HepG2 (cell line): ENCODE measurements around the gene DNASE1. TPM values are rescaled to one million over a fixed set of nuclear protein-coding genes. Genes with fewer than 3 reads are reported as not detected.

Experiments
- ATAC-seq: fragments of 200-7000 bp; cut with Tn5 transposase; 3 replicates; pipeline ENCODE4 v1.9.1; 2020; ENCODE audit warnings: mild to moderate bottlenecking, moderate library complexity
- BruUV-seq: library from RNA; stranded (reverse); fragments of 400-500 nt; replicated peaks from 2 replicates; lab custom pipeline; 2021; lab: Mats Ljungman, UMichigan
- CTCF ChIA-PET: fragments of 300-600 bp; formaldehyde crosslinking; extraction: SDS; loops from one replicate; lab custom pipeline; 2021; ENCODE audit warnings: low total read pairs, inconsistent platforms, low intra/inter-chr PET ratio; lab: Yijun Ruan, JAX
- POLR2A ChIA-PET: fragments of 350-600 bp; sonication (Branson Sonifier 250); formaldehyde crosslinking; loops from one replicate; lab custom pipeline; 2020; ENCODE audit warnings: antibody characterized with exemption, inconsistent platforms; lab: Yijun Ruan, JAX
- DNase-seq: peaks from one replicate; pipeline ENCODE4 v3.0.0-alpha.2; 2015; ENCODE audit warnings: low spot score
- FAIRE-seq: peaks from 3 replicates; lab custom pipeline; 2011; peaks lifted over from hg19 to GRCh38; lab: Jason Lieb, UNC
- H2AFZ ChIP-seq: one replicate; pipeline ENCODE4 v1.6.1; 2011; ENCODE audit warnings: low read length, inconsistent platforms
- H3K27ac ChIP-seq: fragments of 300-600 bp; 3 replicates; pipeline ENCODE4 v1.8.0; 2011; ENCODE audit warnings: mixed run types, mild to moderate bottlenecking, mixed read lengths, low read length, inconsistent platforms; ENCODE audit not compliant: insufficient read depth; ENCODE audit errors: extremely low read length
- H3K27me3 ChIP-seq, 2 experiments: fragments of 200-600 bp in 1 of 2; 2 replicates in 1 of 2; 3 replicates in 1 of 2; pipeline versions ENCODE4 v1.6.0 to v1.8.0; 2011; ENCODE audit warnings: low read length in 2 of 2, mild to moderate bottlenecking in 2 of 2, moderate library complexity in 2 of 2, inconsistent platforms in 1 of 2; ENCODE audit not compliant: insufficient read depth in 2 of 2, control insufficient read depth in 1 of 2
- H3K36me3 ChIP-seq, 2 experiments: fragments of 200-600 bp in 1 of 2; replicated peaks in 1 of 2; 2 replicates in 1 of 2; 3 replicates in 1 of 2; pipeline versions ENCODE4 v1.5.1 to v1.8.0; 2011; ENCODE audit warnings: low read length in 2 of 2, inconsistent platforms in 1 of 2; ENCODE audit not compliant: insufficient read depth in 2 of 2, control insufficient read depth in 1 of 2
- H3K4me1 ChIP-seq: 2 replicates; pipeline ENCODE4 v1.5.1; 2012; ENCODE audit warnings: low read length, inconsistent platforms; ENCODE audit not compliant: insufficient read depth
- H3K4me2 ChIP-seq: 2 replicates; pipeline ENCODE4 v1.6.0; 2011; ENCODE audit warnings: low read depth, low read length, inconsistent platforms
- H3K4me3 ChIP-seq, 3 experiments: fragments of 200-600 bp in 1 of 3; sonication (generic), shearing (Covaris generic) in 1 of 3; replicated peaks in 1 of 3; 2 replicates each; pipeline ENCODE4 v1.5.1; 2011 to 2016; ENCODE audit warnings: low read length in 3 of 3, inconsistent platforms in 2 of 3, low read depth in 2 of 3, mild to moderate bottlenecking in 2 of 3, control low read depth in 1 of 3, mixed read lengths in 1 of 3; ENCODE audit not compliant: insufficient read depth in 1 of 3
- H3K79me2 ChIP-seq: one replicate; pipeline ENCODE4 v1.6.1; 2011; ENCODE audit warnings: low read length, inconsistent platforms; ENCODE audit not compliant: insufficient read depth
- H3K9ac ChIP-seq: 2 replicates; pipeline ENCODE4 v1.6.0; 2011; ENCODE audit warnings: mild to moderate bottlenecking, low read depth, low read length, inconsistent platforms; ENCODE audit not compliant: insufficient read depth
- H3K9me3 ChIP-seq: 2 replicates; pipeline ENCODE4 v1.5.1; 2012; ENCODE audit warnings: mild to moderate bottlenecking, low read length
- H4K20me1 ChIP-seq: 2 replicates; pipeline ENCODE4 v1.6.0; 2011; ENCODE audit warnings: inconsistent platforms, mild to moderate bottlenecking, low read length, moderate library complexity; ENCODE audit not compliant: insufficient read depth
- AKAP8 ChIP-seq: sonication (generic); formaldehyde crosslinking; IDR thresholded peaks from 2 replicates; pipeline ENCODE4 v1.5.1; 2020; ENCODE audit warnings: mild to moderate bottlenecking, missing genetic modification reagents
- ARID4A ChIP-seq: sonication (generic); formaldehyde crosslinking; IDR thresholded peaks from 2 replicates; pipeline ENCODE4 v1.5.0; 2020; ENCODE audit warnings: mild to moderate bottlenecking, missing genetic modification reagents, borderline replicate concordance
- CREBL2 ChIP-seq: sonication (generic); formaldehyde crosslinking; IDR thresholded peaks from 2 replicates; pipeline ENCODE4 v1.8.1; 2023; ENCODE audit warnings: missing genetic modification reagents, mild to moderate bottlenecking, borderline replicate concordance
- EP300 ChIP-seq, 3 experiments: sonication (generic) in 1 of 3; formaldehyde crosslinking in 1 of 3; IDR thresholded peaks; 2 replicates each; pipeline versions ENCODE4 v1.5.1 to v1.6.1; 2011 to 2020; ENCODE audit warnings: low read depth in 2 of 3, low read length in 2 of 3, borderline replicate concordance in 1 of 3, improper control_type of control experiment in 1 of 3, mild to moderate bottlenecking in 1 of 3, missing genetic modification reagents in 1 of 3, moderate library complexity in 1 of 3
- GATA4 ChIP-seq: sonication (generic); IDR thresholded peaks from 2 replicates; pipeline ENCODE4 v1.6.1; 2016; ENCODE audit warnings: antibody characterized with exemption, low read depth, borderline replicate concordance
- HNRNPLL ChIP-seq: fragments of 200-400 bp; formaldehyde crosslinking; IDR thresholded peaks from 2 replicates; pipeline ENCODE4 v1.6.1; 2017; ENCODE audit warnings: mild to moderate bottlenecking, low read depth, low read length; ENCODE audit not compliant: poor library complexity, severe bottlenecking
- IKZF4 ChIP-seq: sonication (generic); formaldehyde crosslinking; IDR thresholded peaks from 2 replicates; pipeline ENCODE4 v1.5.1; 2020; ENCODE audit warnings: borderline replicate concordance, mild to moderate bottlenecking, low read depth, missing genetic modification reagents; ENCODE audit errors: not compliant biosample characterization
- NCOA1 ChIP-seq: sonication (generic); formaldehyde crosslinking; IDR thresholded peaks from 2 replicates; pipeline ENCODE4 v1.9.0; 2021; ENCODE audit warnings: missing genetic modification reagents
- PATZ1 ChIP-seq: sonication (generic); formaldehyde crosslinking; IDR thresholded peaks from 2 replicates; pipeline ENCODE4 v1.4.0; 2020; ENCODE audit warnings: missing genetic modification reagents
- ZNF329 ChIP-seq: sonication (generic); formaldehyde crosslinking; IDR thresholded peaks from 2 replicates; pipeline ENCODE4 v1.9.0; 2021; ENCODE audit warnings: low read depth, mild to moderate bottlenecking, missing genetic modification reagents
- ZNF367 ChIP-seq: sonication (generic); formaldehyde crosslinking; IDR thresholded peaks from 2 replicates; pipeline ENCODE4 v1.4.0; 2020; ENCODE audit warnings: missing genetic modification reagents, borderline replicate concordance
- ZNF576 ChIP-seq: sonication (generic); formaldehyde crosslinking; IDR thresholded peaks from 2 replicates; pipeline ENCODE4 v1.4.0; 2020; ENCODE audit warnings: mild to moderate bottlenecking, missing genetic modification reagents
- ZNF720 ChIP-seq: sonication (generic); formaldehyde crosslinking; IDR thresholded peaks from 2 replicates; pipeline ENCODE4 v1.4.0; 2020; ENCODE audit warnings: missing genetic modification reagents
- WGBS: methylation state at CpG from one replicate; pipeline ENCODE4 v1.1.6; 2017; ENCODE audit warnings: low lambda C conversion rate; 5-methylcytosine and 5-hydroxymethylcytosine counted together
- in situ Hi-C: cut with HindIII; loops from 2 replicates; pipeline ENCODE4 v1.10.0; 2017; ENCODE audit warnings: low pct_unique_long_range_greater_than_20kb; ENCODE audit not compliant: extremely low pct_ligation_motif_present
- intact Hi-C: fragments of 100-400 bp; cut with micrococcal nuclease; formaldehyde crosslinking; loops from one replicate; pipeline ENCODE4 v1.10.0; 2022; ENCODE audit not compliant: unreplicated experiment
- polyA plus RNA-seq, 8 experiments: library from polyadenylated mRNA; depleted of rRNA in 3 of 8; stranded (reverse) in 7 of 8; unstranded in 1 of 8; fragments of >200 nt; fragmentation: Illumina TruSeq in 4 of 8; extraction: Trizol in 4 of 8; gene quantifications; 2 replicates each; pipeline versions ENCODE4 v1.2.1 to v1.2.3, GENCODE V29; 2011 to 2016; ENCODE audit warnings: low read depth in 4 of 8, missing spikeins in 1 of 8, mixed read lengths in 1 of 8; ENCODE audit not compliant: insufficient read depth in 1 of 8
- total RNA-seq, 5 experiments: library from RNA; depleted of rRNA; stranded (reverse); fragments of >200 nt; fragmentation: Illumina TruSeq; extraction: Trizol; gene quantifications; 2 replicates each; pipeline ENCODE4 v1.2.3, GENCODE V29; 2016; ENCODE audit warnings: low read depth in 1 of 5

Gene DNASE1
- total and polyA plus RNA-seq, 2 of the 13 experiments (the other 11 are each of a cell fraction or from before 2014, with no cell fraction given), result 7.1 to 11.1 TPM

GRCh38 chr16:3611146-3611975 is 43.1 kb upstream of the DNASE1 start, which contains the start of gene SLX4:
TSS of gene SLX4 (minus strand) at chr16:3611606. CDS start at chr16:3608964, 2,642 bp downstream.
- Histone ChIP-seq H3K4me3 (peak within 1 kb of the TSS; percentile 96 to 99 (median 98)), H4K20me1 (no peaks in the 10 kb centered on the region), H3K79me2 (peaks cover 38% of the 10 kb centered on the region), H3K27ac (peak within 1 kb of the TSS; percentile 69), H2AFZ (peak within 1 kb of the TSS; percentile 35), H3K27me3 (no peaks in the 10 kb centered on the region; a peak in 1 of 5 replicates), H3K36me3 (peaks cover 0 to 1% of the 10 kb centered on the region in 2 experiments; a peak in 1 of 5 replicates), H3K4me2 (peak within 1 kb of the TSS; percentile 89), H3K9me3 (no peaks in the 10 kb centered on the region), H3K4me1 (peaks cover 63% of the 10 kb centered on the region), H3K9ac (peak within 1 kb of the TSS; percentile 83)
- FAIRE-seq, result no peak
- in situ Hi-C loops (no loop called here), intact Hi-C loops (no loop called here)
- WGBS, result 0% methylated on average over 19 of the region's 86 CpGs
- ChIA-PET CTCF (no interaction called here), POLR2A (interaction anchor here (0.6 to 1.6 kb wide), 3 partner anchors 15 to 1933 kb away, joined by 3 to 6 read pairs (median 3); partner anchors contain the start of gene JPT2)
- DNase-seq, result peak; percentile 84
- peak; percentile 85 for ATAC-seq
- BruUV-seq, result TSS peak; percentile 61
- TF ChIP-seq ARID4A (CRISPR knock-in tag) (peak; percentile 83), ZNF329 (CRISPR knock-in tag) (no peak), AKAP8 (CRISPR knock-in tag) (no peak), CREBL2 (no peak), PATZ1 (CRISPR knock-in tag) (peak; percentile 36; the same call in 1 of the 2 replicates), GATA4 (0 out of 2 replicates have a peak, but pooled peaks have one; percentile 11), NCOA1 (no peak), IKZF4 (CRISPR knock-in tag) (no peak), ZNF367 (CRISPR knock-in tag) (no peak), ZNF576 (CRISPR knock-in tag) (0 out of 2 replicates have a peak, but pooled peaks have one; percentile 39), EP300 (IDR thresholded peaks at IDR 0.05; ENCODE audit: low read depth in 2 of 2, low read length in 2 of 2) (no peak), EP300 (CRISPR knock-in tag; IDR thresholded peaks at IDR 0.05; ENCODE audit: borderline replicate concordance) (no peak), ZNF720 (CRISPR knock-in tag) (no peak), HNRNPLL (peak; percentile 59)
